WTC11 (cell line): ENCODE results near the gene SLF1.

Experiments used
- JAZF1 ChIP-seq: fragments of 250-450 bp; sonication (Bioruptor Pico); IDR thresholded peaks from 2 replicates; pipeline ENCODE4 v1.9.0; 2021; ENCODE audit warnings: moderate library complexity, mild to moderate bottlenecking, inconsistent platforms
- NFYB ChIP-seq: sonication (generic); formaldehyde crosslinking; conservative IDR thresholded peaks from 2 replicates; pipeline ENCODE4 v1.8.0; 2022; ENCODE audit warnings: low read depth, missing genetic modification reagents
- NR3C1 ChIP-seq: sonication (generic); formaldehyde crosslinking; conservative IDR thresholded peaks from 2 replicates; pipeline ENCODE4 v1.8.1; 2023; ENCODE audit warnings: low read depth, mild to moderate bottlenecking, missing genetic modification reagents
- SMAD4 ChIP-seq: sonication (generic); formaldehyde crosslinking; IDR thresholded peaks from 2 replicates; pipeline ENCODE4 v1.8.0; 2022; ENCODE audit warnings: mild to moderate bottlenecking, missing genetic modification reagents
- ZNF416 ChIP-seq: fragments of 250-450 bp; sonication (Bioruptor Pico); IDR thresholded peaks from 2 replicates; pipeline ENCODE4 v1.9.0; 2021; ENCODE audit warnings: mild to moderate bottlenecking, inconsistent platforms
- TF ChIP-seq, protein P1 (sequence below): fragments of 200-600 bp; IDR thresholded peaks from 2 replicates; pipeline ENCODE4 v1.8.0; 2022; ENCODE audit warnings: antibody characterized with exemption
- TF ChIP-seq, protein P2 (sequence below): sonication (generic); formaldehyde crosslinking; conservative IDR thresholded peaks from 2 replicates; pipeline ENCODE4 v1.8.1; 2022; ENCODE audit warnings: mild to moderate bottlenecking, missing genetic modification reagents
- TF ChIP-seq, protein P3 (sequence below): sonication (generic); formaldehyde crosslinking; IDR thresholded peaks from 2 replicates; pipeline ENCODE4 v1.8.1; 2023; ENCODE audit warnings: mild to moderate bottlenecking, missing genetic modification reagents
- TF ChIP-seq, protein P4 (sequence below): sonication (generic); formaldehyde crosslinking; IDR thresholded peaks from 2 replicates; pipeline ENCODE4 v1.8.1; 2022; ENCODE audit warnings: mild to moderate bottlenecking, moderate library complexity, missing genetic modification reagents
- TF ChIP-seq, protein P5 (sequence below): sonication (generic); formaldehyde crosslinking; IDR thresholded peaks from 2 replicates; pipeline ENCODE4 v1.8.1; 2022; ENCODE audit warnings: low read depth, mild to moderate bottlenecking, moderate library complexity, missing genetic modification reagents, borderline replicate concordance

DNA sequence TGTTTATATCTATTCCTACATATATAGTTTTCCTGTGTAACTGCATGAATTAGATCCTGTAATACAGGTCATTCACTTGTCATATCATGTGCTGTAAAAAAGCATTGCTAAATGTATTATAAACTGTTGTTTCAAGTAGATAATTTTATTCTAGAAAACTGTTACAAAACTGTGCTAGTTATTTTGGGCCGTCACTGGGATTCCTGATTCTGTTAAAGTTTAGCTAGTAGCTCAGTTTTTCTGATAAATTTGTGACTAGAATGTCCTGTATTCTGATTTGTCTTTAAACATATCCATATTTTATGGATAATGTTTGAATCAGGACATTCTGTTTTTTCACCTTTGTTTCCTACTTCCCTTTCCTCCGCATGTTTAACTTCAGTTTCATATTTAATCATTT lies 5.4 kb downstream of the SLF1 start:
- no peak for TF ChIP-seq ZNF416 (CRISPR knock-in tag)
- no peak for TF ChIP-seq JAZF1
- no peak for TF ChIP-seq NFYB (CRISPR knock-in tag)
- TF ChIP-seq, protein P1, sequence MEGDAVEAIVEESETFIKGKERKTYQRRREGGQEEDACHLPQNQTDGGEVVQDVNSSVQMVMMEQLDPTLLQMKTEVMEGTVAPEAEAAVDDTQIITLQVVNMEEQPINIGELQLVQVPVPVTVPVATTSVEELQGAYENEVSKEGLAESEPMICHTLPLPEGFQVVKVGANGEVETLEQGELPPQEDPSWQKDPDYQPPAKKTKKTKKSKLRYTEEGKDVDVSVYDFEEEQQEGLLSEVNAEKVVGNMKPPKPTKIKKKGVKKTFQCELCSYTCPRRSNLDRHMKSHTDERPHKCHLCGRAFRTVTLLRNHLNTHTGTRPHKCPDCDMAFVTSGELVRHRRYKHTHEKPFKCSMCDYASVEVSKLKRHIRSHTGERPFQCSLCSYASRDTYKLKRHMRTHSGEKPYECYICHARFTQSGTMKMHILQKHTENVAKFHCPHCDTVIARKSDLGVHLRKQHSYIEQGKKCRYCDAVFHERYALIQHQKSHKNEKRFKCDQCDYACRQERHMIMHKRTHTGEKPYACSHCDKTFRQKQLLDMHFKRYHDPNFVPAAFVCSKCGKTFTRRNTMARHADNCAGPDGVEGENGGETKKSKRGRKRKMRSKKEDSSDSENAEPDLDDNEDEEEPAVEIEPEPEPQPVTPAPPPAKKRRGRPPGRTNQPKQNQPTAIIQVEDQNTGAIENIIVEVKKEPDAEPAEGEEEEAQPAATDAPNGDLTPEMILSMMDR: no peak
- TF ChIP-seq, protein P2, sequence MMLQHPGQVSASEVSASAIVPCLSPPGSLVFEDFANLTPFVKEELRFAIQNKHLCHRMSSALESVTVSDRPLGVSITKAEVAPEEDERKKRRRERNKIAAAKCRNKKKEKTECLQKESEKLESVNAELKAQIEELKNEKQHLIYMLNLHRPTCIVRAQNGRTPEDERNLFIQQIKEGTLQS: no peak
- TF ChIP-seq, protein P3, sequence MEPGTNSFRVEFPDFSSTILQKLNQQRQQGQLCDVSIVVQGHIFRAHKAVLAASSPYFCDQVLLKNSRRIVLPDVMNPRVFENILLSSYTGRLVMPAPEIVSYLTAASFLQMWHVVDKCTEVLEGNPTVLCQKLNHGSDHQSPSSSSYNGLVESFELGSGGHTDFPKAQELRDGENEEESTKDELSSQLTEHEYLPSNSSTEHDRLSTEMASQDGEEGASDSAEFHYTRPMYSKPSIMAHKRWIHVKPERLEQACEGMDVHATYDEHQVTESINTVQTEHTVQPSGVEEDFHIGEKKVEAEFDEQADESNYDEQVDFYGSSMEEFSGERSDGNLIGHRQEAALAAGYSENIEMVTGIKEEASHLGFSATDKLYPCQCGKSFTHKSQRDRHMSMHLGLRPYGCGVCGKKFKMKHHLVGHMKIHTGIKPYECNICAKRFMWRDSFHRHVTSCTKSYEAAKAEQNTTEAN (CRISPR knock-in tag): no peak
- TF ChIP-seq, protein P4, sequence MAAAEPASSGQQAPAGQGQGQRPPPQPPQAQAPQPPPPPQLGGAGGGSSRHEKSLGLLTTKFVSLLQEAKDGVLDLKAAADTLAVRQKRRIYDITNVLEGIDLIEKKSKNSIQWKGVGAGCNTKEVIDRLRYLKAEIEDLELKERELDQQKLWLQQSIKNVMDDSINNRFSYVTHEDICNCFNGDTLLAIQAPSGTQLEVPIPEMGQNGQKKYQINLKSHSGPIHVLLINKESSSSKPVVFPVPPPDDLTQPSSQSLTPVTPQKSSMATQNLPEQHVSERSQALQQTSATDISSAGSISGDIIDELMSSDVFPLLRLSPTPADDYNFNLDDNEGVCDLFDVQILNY (CRISPR knock-in tag): no peak
- no peak for TF ChIP-seq SMAD4
- TF ChIP-seq NR3C1 (CRISPR knock-in tag): no peak
- TF ChIP-seq, protein P5, sequence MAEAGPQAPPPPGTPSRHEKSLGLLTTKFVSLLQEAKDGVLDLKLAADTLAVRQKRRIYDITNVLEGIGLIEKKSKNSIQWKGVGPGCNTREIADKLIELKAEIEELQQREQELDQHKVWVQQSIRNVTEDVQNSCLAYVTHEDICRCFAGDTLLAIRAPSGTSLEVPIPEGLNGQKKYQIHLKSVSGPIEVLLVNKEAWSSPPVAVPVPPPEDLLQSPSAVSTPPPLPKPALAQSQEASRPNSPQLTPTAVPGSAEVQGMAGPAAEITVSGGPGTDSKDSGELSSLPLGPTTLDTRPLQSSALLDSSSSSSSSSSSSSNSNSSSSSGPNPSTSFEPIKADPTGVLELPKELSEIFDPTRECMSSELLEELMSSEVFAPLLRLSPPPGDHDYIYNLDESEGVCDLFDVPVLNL (CRISPR knock-in tag): no peak
